Nephron progenitor cell (in vitro differentiated cells): ENCODE data around the gene CAMTA1.
A peak's percentile ranks its signal among the peaks of the same experiment; 100 is the strongest.
"Not testable (repeated sequence)": the region's sequence is repeated elsewhere in the genome, so short reads cannot be mapped to it uniquely, and the experiment has no call there.

ENCODE experiments used
- DNase-seq: peaks from one replicate; pipeline ENCODE4 v3.0.0; 2021
- H3K27ac Mint-ChIP-seq: 2 replicates; pipeline ENCODE4 v1.8.0; 2021; ENCODE audit warnings: mild to moderate bottlenecking, moderate library complexity, mixed read lengths
- H3K27me3 Mint-ChIP-seq: 2 replicates; pipeline ENCODE4 v1.8.0; 2021; ENCODE audit warnings: mild to moderate bottlenecking, low read depth, mixed read lengths; ENCODE audit not compliant: poor library complexity
- H3K36me3 Mint-ChIP-seq: 2 replicates; pipeline ENCODE4 v1.8.0; 2021; ENCODE audit warnings: low read depth, mixed read lengths
- H3K4me1 Mint-ChIP-seq: 2 replicates; pipeline ENCODE4 v1.8.0; 2021; ENCODE audit warnings: mixed read lengths
- H3K4me3 Mint-ChIP-seq: 2 replicates; pipeline ENCODE4 v1.8.0; 2021; ENCODE audit warnings: mild to moderate bottlenecking, moderate library complexity, mixed read lengths
- H3K9me3 Mint-ChIP-seq: 2 replicates; pipeline ENCODE4 v1.8.0; 2021; ENCODE audit warnings: mild to moderate bottlenecking, moderate library complexity, mixed read lengths
- CTCF ChIP-seq: fragments of 200-600 bp; sonication (generic); IDR thresholded peaks from 2 replicates; pipeline ENCODE4 v1.5.0; 2021; ENCODE audit warnings: antibody characterized with exemption

Gene CAMTA1

DNA sequence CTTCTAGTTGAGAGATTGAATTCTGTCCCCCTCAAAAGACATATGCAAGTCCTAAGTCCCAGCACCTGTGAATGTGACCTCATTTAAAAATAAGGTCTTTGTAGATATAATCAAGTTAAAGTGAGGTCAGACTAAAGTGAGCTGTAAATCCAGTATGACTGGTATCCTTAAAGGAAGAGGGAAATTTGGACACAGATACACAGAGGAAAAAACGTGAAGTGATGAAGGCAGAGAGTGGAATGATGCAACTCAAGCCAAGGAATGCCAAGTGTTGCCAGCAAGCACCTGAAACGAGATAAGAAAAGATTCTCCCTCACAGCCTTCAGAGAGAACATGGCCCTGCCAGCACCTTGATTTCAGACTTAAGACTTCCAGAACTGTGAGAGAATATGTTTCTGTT, 541.1 kb downstream of the CAMTA1 start:
- no peak overlapping the region for H3K27ac Mint-ChIP-seq
- H3K9me3 Mint-ChIP-seq: peaks cover 35% of the 10 kb centered on the region
- no peaks in the 10 kb centered on the region for H3K4me1 Mint-ChIP-seq
- peaks cover 9% of the 10 kb centered on the region for H3K27me3 Mint-ChIP-seq
- no peak overlapping the region for H3K4me3 Mint-ChIP-seq
- peaks cover 13% of the 10 kb centered on the region for H3K36me3 Mint-ChIP-seq
- DNase-seq: no peak
- TF ChIP-seq CTCF: no peak

GRCh38 chr1:7327849-7328248, 542.6 kb downstream of the CAMTA1 start:
- TF ChIP-seq CTCF: no peak
- Mint-ChIP-seq H3K9me3 (peaks cover 35% of the 10 kb centered on the region), H3K4me1 (peaks cover 14% of the 10 kb centered on the region), H3K27me3 (peaks cover 9% of the 10 kb centered on the region), H3K36me3 (peaks cover 13% of the 10 kb centered on the region), H3K4me3 (no peak overlapping the region), H3K27ac (no peak overlapping the region)
- no peak for DNase-seq

GRCh38 chr1:7329868-7330615, 544.8 kb downstream of the CAMTA1 start:
- Mint-ChIP-seq H3K4me1 (peaks cover 36% of the 10 kb centered on the region), H3K4me3 (no peak overlapping the region), H3K9me3 (peaks cover 35% of the 10 kb centered on the region), H3K36me3 (peaks cover 13% of the 10 kb centered on the region), H3K27ac (no peak overlapping the region), H3K27me3 (peaks cover 9% of the 10 kb centered on the region)
- TF ChIP-seq CTCF: no peak
- DNase-seq: no peak

DNA sequence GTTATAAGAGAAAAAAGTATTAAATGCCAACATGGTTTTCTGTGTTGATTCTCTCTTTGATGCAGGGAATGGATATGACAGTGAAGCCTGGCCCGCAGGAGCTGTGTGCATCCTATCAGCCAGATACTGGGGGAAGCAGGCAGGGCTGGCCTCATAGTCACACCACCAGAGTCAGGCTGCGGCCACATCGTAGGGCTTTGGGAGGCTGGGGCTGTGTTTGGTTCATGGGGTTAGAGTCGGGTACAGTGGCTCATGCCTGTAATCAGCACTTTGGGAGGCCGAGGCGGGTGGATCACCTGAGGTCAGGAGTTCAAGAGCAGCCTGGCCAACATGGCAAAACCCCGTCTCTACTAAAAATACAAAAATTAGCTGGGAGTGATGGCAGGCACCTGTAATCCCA, 545.5 kb downstream of the CAMTA1 start:
- H3K9me3 Mint-ChIP-seq: peaks cover 31% of the 10 kb centered on the region
- peaks cover 13% of the 10 kb centered on the region for H3K36me3 Mint-ChIP-seq
- not testable (repeated sequence) for DNase-seq, H3K27me3 Mint-ChIP-seq, H3K4me3 Mint-ChIP-seq, H3K27ac Mint-ChIP-seq
- peaks cover 42% of the 10 kb centered on the region for H3K4me1 Mint-ChIP-seq

DNA sequence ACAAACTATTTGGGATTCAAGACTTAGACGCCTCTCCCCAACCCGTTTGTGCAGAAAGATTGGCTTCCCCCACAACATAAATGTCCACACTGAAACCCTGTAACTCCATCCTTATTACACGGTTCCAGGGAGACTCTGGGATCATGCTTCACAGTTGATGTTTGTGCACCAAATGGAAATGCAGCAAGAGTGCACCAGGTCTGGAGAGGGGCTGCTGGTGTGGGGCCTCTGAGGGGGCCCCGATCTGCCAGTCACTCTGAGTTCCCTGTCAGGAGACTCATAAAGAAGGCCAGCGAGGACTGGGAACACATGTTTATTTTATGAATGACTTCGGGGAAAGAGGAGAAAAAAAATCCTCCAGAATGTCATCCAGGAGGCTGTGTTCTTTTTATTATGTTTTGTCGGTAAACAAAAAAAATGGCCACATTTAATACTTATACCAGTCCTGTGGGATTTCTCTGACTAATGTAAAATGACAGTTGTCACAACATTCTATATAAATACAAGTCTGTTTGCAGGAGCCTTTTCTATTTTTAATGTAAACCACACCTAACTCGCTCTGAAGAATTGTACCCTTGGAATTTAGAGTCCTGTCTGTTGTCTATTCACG, 546.8 kb downstream of the CAMTA1 start:
- H3K27me3 Mint-ChIP-seq: peaks cover 2% of the 10 kb centered on the region
- peaks cover 21% of the 10 kb centered on the region for H3K9me3 Mint-ChIP-seq
- no peak overlapping the region for H3K27ac Mint-ChIP-seq
- H3K4me1 Mint-ChIP-seq: peaks cover 52% of the 10 kb centered on the region
- H3K4me3 Mint-ChIP-seq: no peak overlapping the region
- TF ChIP-seq CTCF: no peak
- peaks cover 7% of the 10 kb centered on the region for H3K36me3 Mint-ChIP-seq
- no peak for DNase-seq

DNA sequence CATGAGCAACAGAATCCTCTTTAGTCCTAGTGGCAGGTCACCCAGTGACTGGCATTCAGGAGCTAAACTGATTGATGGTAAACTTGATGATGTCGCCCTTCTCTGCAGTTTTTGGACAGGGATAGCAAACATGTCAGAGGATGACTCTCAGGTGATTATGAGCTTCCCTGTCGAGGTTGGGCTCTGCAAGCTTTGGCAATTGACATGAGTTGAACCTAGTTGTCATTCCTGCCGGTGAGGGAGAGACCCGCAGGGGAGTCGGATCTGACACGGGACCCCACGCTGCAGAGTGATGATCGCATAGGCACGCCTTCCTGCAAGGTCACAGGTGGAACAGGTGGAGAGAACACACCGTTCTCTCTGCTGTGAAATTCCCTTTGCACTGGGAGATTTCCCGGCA, 547.8 kb downstream of the CAMTA1 start:
- DNase-seq: no peak
- peak overlapping the region; percentile 74 for H3K27ac Mint-ChIP-seq

More for the DNA sequence above, 547.8 kb downstream of the CAMTA1 start:
- Mint-ChIP-seq H3K4me3 (no peak overlapping the region), H3K4me1 (peaks cover 54% of the 10 kb centered on the region), H3K36me3 (peaks cover 7% of the 10 kb centered on the region), H3K27me3 (peaks cover 2% of the 10 kb centered on the region), H3K9me3 (peaks cover 10% of the 10 kb centered on the region)
- no peak for TF ChIP-seq CTCF
